OCI-LY7 (cell line): ENCODE results near the gene LOXHD1. TPM values are rescaled to one million over a fixed set of nuclear protein-coding genes. Genes with fewer than 3 reads are reported as not detected.

ENCODE experiments used
- BruUV-seq: library from RNA; stranded (reverse); fragments of 400-500 nt; replicated peaks from 2 replicates; lab custom pipeline; 2021; lab: Mats Ljungman, UMichigan
- CTCF ChIA-PET: fragments of 300-600 bp; sonication (Branson Sonifier 250); formaldehyde crosslinking; loops from one replicate; lab custom pipeline; 2022; ENCODE audit warnings: antibody characterized with exemption; ENCODE audit not compliant: unreplicated experiment; lab: Charles Lee
- POLR2A ChIA-PET: fragments of 300-600 bp; sonication (Branson Sonifier 250); formaldehyde crosslinking; loops from one replicate; lab custom pipeline; 2022; ENCODE audit warnings: antibody characterized with exemption; lab: Charles Lee
- DNase-seq: peaks from one replicate; pipeline ENCODE4 v3.0.0-alpha.2; 2015; ENCODE audit warnings: low spot score
- H2AFZ ChIP-seq: fragments of 200-600 bp; sonication (generic), shearing (Covaris generic); 2 replicates; pipeline ENCODE4 v1.6.1; 2014; ENCODE audit warnings: mild to moderate bottlenecking, antibody characterized with exemption, low read length, moderate library complexity
- H3K27ac ChIP-seq: fragments of 200-600 bp; sonication (generic); 2 replicates; pipeline ENCODE4 v1.5.1; 2014; ENCODE audit warnings: mixed run types, low read depth, mild to moderate bottlenecking, moderate library complexity, low read length, inconsistent platforms; ENCODE audit not compliant: poor library complexity, severe bottlenecking
- H3K36me3 ChIP-seq: fragments of 200-600 bp; sonication (generic); 2 replicates; pipeline ENCODE4 v1.6.1; 2014; ENCODE audit warnings: mild to moderate bottlenecking, antibody characterized with exemption, low read length, moderate library complexity, mixed read lengths; ENCODE audit not compliant: insufficient read depth
- H3K4me1 ChIP-seq: fragments of 200-600 bp; sonication (generic); 2 replicates; pipeline ENCODE4 v1.5.1; 2014; ENCODE audit warnings: mild to moderate bottlenecking, low read length; ENCODE audit not compliant: insufficient read depth, poor library complexity, severe bottlenecking
- H3K4me2 ChIP-seq: fragments of 200-600 bp; sonication (generic); 2 replicates; pipeline ENCODE4 v1.6.1; 2014; ENCODE audit warnings: mild to moderate bottlenecking, low read length
- H3K4me3 ChIP-seq: fragments of 200-600 bp; sonication (generic); 2 replicates; pipeline ENCODE4 v1.5.1; 2014; ENCODE audit warnings: mild to moderate bottlenecking, low read depth, low read length; ENCODE audit not compliant: poor library complexity, severe bottlenecking
- H3K79me2 ChIP-seq: fragments of 200-600 bp; sonication (generic); 2 replicates; pipeline ENCODE4 v1.6.1; 2016; ENCODE audit warnings: low read depth, mild to moderate bottlenecking, low read length, moderate library complexity, mixed read lengths; ENCODE audit not compliant: insufficient read depth
- H3K9me2 ChIP-seq: fragments of 200-600 bp; sonication (generic); 2 replicates; pipeline ENCODE4 v1.6.1; 2016; ENCODE audit warnings: mild to moderate bottlenecking, low read length, mixed read lengths; ENCODE audit not compliant: insufficient read depth
- H3K9me3 ChIP-seq: fragments of 200-600 bp; sonication (generic); 2 replicates; pipeline ENCODE4 v1.6.1; 2014; ENCODE audit warnings: mild to moderate bottlenecking, mixed run types, low read length, mixed read lengths
- H4K20me1 ChIP-seq: fragments of 200-600 bp; sonication (generic); 2 replicates; pipeline ENCODE4 v1.6.1; 2014; ENCODE audit warnings: mild to moderate bottlenecking, antibody characterized with exemption, low read length, moderate library complexity, mixed read lengths; ENCODE audit not compliant: insufficient read depth
- EZH2phosphoT487 ChIP-seq: fragments of 200-600 bp; sonication (generic); IDR thresholded peaks from 2 replicates; pipeline ENCODE4 v1.6.1; 2018; ENCODE audit warnings: low read depth, borderline replicate concordance, mild to moderate bottlenecking, mixed run types, antibody characterized with exemption, low read length, moderate library complexity, mixed read lengths
- intact Hi-C: fragments of 100-400 bp; cut with micrococcal nuclease; formaldehyde crosslinking; loops from one replicate; pipeline ENCODE4 v1.10.0; 2022; ENCODE audit not compliant: unreplicated experiment
- total RNA-seq, 2 experiments: library from RNA; depleted of rRNA in 1 of 2; stranded (reverse); fragments of >200 nt in 1 of 2; shearing (Covaris generic) in 1 of 2; gene quantifications; 2 replicates each; pipeline ENCODE4 v1.2.3, GENCODE V29; 2014 to 2022
- TF ChIP-seq, protein P1 (sequence below): fragments of 200-600 bp; sonication (generic); conservative IDR thresholded peaks from 2 replicates; pipeline ENCODE4 v1.5.1; 2014; ENCODE audit warnings: mild to moderate bottlenecking, antibody characterized with exemption, low read length, moderate library complexity, mixed read lengths

Gene LOXHD1
- total RNA-seq, 2 experiments from 2014 or later: not detected

DNA sequence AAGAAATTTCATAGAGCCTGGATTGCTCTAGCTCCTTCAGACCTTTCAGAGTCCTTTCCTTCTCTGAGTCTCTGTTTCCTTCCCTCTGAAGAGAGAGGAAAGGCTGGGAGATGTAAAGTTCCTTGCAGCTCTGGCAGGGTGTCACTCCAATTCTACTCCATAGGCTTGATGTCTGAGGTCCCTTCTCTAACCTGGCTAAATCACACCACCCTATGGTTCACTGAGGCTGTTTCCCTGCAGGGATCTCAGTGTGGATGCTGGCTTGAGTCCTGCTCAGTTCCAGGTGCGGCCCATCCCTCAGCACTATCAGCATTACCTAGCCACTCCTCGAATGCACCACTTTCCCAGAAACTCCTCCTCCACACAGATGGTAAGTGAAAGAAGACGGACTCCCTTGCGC, 209.7 kb downstream of the LOXHD1 start:
- Histone ChIP-seq H3K4me2 (no peak overlapping the region), H3K27ac (no peak overlapping the region), H3K4me1 (no peaks in the 10 kb centered on the region), H3K79me2 (no peaks in the 10 kb centered on the region), H3K9me2 (no peaks in the 10 kb centered on the region), H3K4me3 (no peak overlapping the region), H3K36me3 (no peaks in the 10 kb centered on the region), H3K9me3 (no peaks in the 10 kb centered on the region), H2AFZ (no peak overlapping the region), H4K20me1 (no peaks in the 10 kb centered on the region)
- ChIA-PET POLR2A (no interaction called here), CTCF (no interaction called here)
- intact Hi-C loops: no loop called here
- TF ChIP-seq, protein P1, sequence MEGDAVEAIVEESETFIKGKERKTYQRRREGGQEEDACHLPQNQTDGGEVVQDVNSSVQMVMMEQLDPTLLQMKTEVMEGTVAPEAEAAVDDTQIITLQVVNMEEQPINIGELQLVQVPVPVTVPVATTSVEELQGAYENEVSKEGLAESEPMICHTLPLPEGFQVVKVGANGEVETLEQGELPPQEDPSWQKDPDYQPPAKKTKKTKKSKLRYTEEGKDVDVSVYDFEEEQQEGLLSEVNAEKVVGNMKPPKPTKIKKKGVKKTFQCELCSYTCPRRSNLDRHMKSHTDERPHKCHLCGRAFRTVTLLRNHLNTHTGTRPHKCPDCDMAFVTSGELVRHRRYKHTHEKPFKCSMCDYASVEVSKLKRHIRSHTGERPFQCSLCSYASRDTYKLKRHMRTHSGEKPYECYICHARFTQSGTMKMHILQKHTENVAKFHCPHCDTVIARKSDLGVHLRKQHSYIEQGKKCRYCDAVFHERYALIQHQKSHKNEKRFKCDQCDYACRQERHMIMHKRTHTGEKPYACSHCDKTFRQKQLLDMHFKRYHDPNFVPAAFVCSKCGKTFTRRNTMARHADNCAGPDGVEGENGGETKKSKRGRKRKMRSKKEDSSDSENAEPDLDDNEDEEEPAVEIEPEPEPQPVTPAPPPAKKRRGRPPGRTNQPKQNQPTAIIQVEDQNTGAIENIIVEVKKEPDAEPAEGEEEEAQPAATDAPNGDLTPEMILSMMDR: no peak
- no peak for TF ChIP-seq EZH2phosphoT487
- no TSS peak for BruUV-seq
- DNase-seq: no peak

DNA sequence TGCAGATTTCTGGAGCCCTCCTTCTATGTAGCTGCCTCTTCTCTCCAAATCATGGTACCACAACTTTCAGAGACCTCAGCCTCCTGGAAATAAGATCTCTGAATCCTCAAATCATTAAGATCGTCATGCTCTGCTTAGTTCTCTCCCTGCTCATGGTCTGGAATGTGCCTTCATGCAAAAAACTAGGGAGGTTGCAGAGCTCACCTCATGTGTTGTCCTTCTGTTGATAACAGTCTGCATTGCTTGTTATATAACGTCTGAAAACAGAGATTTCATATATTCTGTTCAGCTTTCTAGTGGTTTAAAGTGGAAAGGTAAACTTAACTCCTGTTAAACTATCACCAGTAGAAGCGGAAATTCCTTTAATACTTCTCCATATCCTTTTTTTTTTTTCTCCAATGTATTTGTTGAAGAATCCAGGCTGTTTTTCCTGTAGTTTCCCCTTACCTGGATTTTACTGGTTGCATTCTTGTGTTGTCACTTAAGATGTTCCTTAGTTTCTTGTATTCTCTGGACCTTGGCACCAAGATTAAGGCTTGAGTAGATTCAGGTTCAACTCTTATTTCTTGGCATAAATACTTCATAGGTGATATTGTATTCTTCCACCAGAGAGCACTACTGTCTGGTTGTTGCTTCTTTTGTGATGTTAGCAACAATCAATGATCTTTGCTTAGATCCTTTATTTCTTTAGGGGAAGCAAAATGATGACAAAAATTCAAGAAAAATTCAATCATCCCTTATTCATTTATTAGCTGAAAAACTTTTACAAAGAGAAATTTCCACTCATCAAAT, 211.3 kb downstream of the LOXHD1 start:
- ChIA-PET POLR2A (interaction anchor here (0.7 kb wide), 1 partner anchor 250 kb away, joined by 3 read pairs; no protein-coding TSS in a partner anchor), CTCF (no interaction called here)
- DNase-seq: no peak
- Histone ChIP-seq H3K4me3 (no peak overlapping the region), H3K36me3 (no peaks in the 10 kb centered on the region), H3K9me3 (no peaks in the 10 kb centered on the region), H3K4me2 (no peak overlapping the region), H3K4me1 (no peaks in the 10 kb centered on the region), H2AFZ (no peak overlapping the region), H3K9me2 (no peaks in the 10 kb centered on the region), H4K20me1 (no peaks in the 10 kb centered on the region), H3K79me2 (no peaks in the 10 kb centered on the region), H3K27ac (no peak overlapping the region)
- TF ChIP-seq, protein P1: no peak
- TF ChIP-seq EZH2phosphoT487: no peak
- no TSS peak for BruUV-seq
- intact Hi-C loops: no loop called here

DNA sequence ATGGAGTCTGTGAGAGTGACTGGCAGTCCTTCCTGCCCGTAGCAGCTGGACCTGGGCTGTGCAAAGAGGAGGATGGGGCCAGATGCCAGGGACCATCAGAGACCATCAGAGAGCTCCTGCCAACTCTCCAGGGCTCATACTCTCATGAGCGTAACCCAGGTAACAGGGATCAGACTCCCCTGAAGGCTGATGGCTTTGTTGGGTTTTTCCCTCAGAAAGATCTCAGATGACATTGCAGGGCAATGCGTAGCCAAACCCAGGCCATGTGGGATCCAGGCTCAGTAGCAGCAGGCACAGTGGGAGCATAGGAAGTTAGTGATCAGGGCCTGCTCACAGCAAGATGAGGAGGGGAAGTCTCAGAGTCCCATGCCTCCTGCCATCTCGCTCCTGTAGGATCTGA, 218.0 kb downstream of the LOXHD1 start:
- DNase-seq: no peak
- H2AFZ ChIP-seq: no peak overlapping the region
- H3K9me2 ChIP-seq: no peaks in the 10 kb centered on the region
- no peaks in the 10 kb centered on the region for H3K36me3 ChIP-seq
- H3K4me1 ChIP-seq: no peaks in the 10 kb centered on the region
- H3K27ac ChIP-seq: no peak overlapping the region
- no peak overlapping the region for H3K4me2 ChIP-seq
- ChIA-PET CTCF (no interaction called here), POLR2A (interaction anchor here (0.6 to 1.0 kb wide), 2 partner anchors 15 to 76 kb away, joined by 3 read pairs; no protein-coding TSS in a partner anchor)
- no TSS peak for BruUV-seq
- no peak for TF ChIP-seq EZH2phosphoT487
- TF ChIP-seq, protein P1: no peak
- H3K4me3 ChIP-seq: no peak overlapping the region
- intact Hi-C loops: no loop called here
- no peaks in the 10 kb centered on the region for H3K9me3 ChIP-seq
- H3K79me2 ChIP-seq: no peaks in the 10 kb centered on the region
- no peaks in the 10 kb centered on the region for H4K20me1 ChIP-seq
